ENCODE measurements around the gene ZMIZ1.

ZMIZ1 gene

GRCh38 chr10:79191951-79192676, 123.3 kb downstream of the ZMIZ1 start:
- no peak for DNase-seq

- DNase-seq = no peak
Measured at GRCh38 chr10:79192677-79193003, 123.9 kb downstream of the ZMIZ1 start.

GRCh38 chr10:79193694-79194382, 125.1 kb downstream of the ZMIZ1 start:
- DNase-seq = no peak

- peak; percentile 83 for DNase-seq
Measured at GRCh38 chr10:79195091-79195923, 126.5 kb downstream of the ZMIZ1 start.

DNA sequence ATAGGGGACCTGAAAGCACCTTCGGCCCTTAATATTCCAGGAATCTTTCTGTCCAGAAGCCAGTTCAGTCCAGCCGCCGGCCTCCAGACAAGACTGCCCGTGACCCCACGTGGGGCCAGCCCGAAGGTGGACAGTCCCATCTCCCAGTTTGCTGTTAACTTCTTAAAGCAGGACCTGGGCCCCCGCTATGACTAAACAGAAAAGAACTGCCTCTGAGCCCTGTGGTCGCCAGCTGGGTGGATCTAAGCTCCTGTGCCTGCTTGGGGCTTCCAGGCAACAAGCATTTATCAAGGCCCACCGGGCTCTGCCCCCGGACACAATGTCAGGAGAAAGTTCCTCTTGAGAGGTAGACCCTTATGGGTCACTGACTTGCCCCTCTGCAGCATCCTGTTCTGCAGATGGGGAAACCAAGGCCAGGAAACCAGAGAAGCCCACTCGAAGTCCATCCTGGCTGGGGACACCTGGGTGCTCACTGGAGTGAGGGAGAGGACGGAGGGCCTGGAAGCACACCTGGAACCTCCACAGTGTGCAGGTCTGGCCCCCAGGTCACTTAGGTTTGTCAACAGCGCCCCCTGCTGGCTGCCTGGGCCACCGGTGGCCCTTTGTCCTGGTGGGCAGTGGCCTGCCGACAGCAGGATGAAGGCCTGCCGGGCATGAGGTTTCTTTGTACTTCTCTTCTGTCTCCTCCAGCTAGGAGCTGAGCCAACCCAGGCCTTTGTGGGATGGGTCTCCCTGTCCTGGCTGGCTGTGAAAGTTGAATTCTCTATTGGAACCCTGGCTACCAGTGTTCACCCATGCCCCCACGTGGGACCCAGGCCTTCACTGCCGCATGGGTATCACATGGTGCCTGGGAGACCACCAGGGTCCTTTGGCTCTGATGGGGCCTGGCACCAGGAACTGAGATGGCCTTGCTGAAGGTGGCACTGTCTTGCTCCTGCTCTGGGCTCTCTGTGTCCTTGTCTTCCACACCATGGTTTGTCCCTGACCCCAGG, 128.0 kb downstream of the ZMIZ1 start:
- DNase-seq = peak; percentile 70

GRCh38 chr10:79197558-79197957, 128.8 kb downstream of the ZMIZ1 start:
- no peak for DNase-seq

- no peak for DNase-seq
Measured at GRCh38 chr10:79200346-79200745, 131.6 kb downstream of the ZMIZ1 start.

GRCh38 chr10:79201706-79202105, 132.9 kb downstream of the ZMIZ1 start:
- DNase-seq = no peak

GRCh38 chr10:79202188-79203013, 133.6 kb downstream of the ZMIZ1 start:
- DNase-seq = peak; percentile 42

DNA sequence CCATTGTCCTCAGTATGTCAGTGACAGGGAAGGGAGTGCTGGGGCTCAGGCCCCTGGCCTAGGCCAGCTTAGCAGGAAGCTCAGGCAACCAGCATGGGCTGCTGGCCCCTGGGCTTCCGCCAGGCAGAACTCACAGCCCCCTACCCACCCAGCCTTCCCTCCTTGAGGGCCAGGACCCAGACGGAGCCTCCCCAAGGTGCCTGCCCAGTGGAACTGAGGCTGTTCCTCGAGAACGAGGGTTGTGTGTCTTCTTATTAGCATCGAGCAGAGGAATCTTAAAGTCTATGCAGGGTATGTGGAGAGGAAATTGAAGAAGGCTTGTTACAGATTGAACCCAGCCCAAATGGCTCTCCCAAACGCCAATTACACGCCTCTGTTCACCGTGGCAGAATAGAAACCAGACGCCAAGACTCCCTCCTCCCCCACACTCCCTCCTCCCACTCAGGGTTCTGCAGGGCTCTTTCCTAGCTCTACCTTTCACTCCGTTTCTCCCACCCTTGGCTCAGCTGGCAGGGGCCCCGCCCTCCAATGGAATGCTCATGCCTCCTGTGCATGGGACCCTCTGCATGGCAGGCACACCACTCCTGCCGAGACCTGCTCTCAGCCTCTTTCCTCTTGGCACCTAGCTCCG, 134.4 kb downstream of the ZMIZ1 start:
- no peak for DNase-seq

- no peak for DNase-seq
Measured at GRCh38 chr10:79203833-79204232, 135.1 kb downstream of the ZMIZ1 start.

DNA sequence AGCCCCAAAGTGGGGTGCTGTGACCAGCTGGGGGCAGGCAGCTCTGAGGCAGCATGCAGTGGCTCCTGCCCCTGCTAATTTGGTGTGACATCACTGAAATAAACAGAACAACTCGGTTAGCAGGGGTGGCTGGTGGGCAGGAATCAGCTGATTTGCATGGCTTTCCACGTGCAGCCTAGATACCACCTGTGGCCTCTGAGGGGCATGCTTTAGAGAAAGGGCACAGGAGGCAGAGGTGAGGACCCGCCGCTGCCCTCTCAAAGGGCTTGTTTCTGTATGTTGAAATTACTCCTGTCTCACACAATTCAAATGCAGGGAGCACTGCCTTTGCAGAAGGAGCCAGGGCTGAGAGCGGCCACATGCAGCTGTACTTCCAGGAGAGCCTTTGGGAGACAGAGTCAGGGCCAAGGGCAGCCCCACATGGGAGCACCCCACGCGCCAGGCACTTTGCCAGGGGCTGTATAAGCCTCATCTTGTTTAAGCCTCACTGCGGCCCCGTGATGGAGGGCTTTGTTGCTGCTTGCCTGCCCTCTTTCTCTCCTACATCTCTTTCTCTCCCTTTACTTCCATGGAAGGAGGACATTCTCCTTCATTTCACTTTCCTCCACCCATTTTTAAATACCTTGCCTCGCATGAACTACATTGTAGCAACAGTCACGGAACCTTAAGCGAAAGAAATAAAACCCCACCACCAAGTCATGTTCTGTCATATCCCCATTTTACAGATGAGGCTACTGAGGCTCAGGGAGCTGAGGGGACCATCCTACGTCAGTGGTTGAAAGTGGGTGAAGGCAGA, 137.7 kb downstream of the ZMIZ1 start:
- no peak for DNase-seq

GRCh38 chr10:79207096-79207357, 138.3 kb downstream of the ZMIZ1 start:
- DNase-seq = no peak

GRCh38 chr10:79207726-79208125, 139.0 kb downstream of the ZMIZ1 start:
- DNase-seq = no peak

DNA sequence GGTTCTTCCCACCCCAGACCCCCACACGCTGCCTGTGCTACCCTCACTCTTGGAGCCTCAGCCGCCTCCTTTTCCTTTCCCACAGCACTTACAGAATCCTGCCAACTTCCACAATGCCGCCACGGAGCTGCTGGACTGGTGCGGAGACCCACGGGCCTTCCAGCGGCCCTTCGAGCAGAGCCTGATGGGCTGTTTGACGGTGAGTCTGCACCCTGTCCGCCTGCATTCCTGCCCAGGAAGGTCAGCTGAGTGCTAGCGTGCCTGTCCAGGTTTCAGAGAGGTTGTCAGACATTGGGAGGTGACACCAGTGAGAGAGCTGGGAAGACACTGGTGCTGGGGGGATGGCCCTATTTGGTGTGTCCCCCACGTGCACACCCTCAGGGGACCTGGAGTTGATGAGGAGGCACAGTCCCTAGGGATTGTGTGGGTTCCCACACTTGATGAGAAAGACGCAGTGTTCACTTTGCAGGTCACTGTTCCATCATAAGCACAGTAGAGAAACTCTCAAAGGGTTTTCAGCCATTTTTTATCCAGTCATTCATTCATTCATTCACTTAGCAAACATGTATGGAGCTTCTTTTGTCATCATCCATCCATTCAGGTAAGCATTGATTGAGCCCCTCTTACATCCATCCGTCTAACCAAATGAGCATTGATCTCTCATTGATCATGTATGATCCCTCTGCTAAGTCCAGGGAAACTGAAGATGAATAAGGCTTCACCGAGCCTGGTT, 139.7 kb downstream of the ZMIZ1 start:
- DNase-seq = no peak

GRCh38 chr10:79209340-79209739, 140.6 kb downstream of the ZMIZ1 start:
- DNase-seq = no peak

- DNase-seq = no peak
Measured at GRCh38 chr10:79209831-79210230, 141.1 kb downstream of the ZMIZ1 start.

- no peak for DNase-seq
Measured at GRCh38 chr10:79210672-79211071, 141.9 kb downstream of the ZMIZ1 start.

DNA sequence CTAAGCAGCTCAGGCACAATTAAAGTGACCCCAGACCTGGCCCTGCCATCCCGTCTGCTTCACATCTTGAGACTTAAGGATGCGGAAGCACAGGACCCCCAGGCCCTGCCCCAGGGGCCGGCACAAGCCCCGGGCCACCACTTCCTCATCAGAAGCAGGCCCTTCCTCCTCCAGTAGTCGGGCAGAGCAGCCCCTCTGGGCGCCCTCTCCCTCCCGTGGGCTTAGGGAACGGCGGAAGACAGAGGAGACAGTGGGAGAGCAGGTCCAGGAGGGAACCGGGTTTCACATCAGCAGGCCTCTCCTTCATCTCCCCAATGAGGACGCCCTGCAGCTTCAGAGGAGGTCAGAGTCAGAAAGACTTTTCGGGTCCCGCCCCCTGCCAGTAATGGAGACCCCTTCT, 142.8 kb downstream of the ZMIZ1 start:
- no peak for DNase-seq

DNA sequence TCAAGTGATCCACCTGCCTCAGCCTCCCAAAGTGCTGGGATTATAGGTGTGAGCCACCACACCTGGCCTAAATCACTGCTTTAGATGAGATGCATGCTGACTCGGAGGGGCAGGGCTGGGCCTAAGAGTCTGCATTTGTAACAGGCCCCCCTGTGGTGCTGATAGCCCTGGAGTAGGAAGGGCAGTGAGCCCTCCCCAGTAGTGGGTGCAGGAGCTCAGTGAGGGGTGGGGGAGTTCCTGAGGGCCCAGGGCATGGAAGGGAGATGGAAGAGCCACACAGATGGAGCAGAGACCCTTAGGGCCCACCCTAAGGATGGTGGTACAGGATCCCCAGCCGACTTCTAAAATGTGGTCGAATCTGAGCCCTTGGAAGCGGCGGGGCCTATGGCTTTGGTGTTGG, 146.8 kb downstream of the ZMIZ1 start:
- DNase-seq = no peak
